ENCODE results near the gene NSUN2.

DNA sequence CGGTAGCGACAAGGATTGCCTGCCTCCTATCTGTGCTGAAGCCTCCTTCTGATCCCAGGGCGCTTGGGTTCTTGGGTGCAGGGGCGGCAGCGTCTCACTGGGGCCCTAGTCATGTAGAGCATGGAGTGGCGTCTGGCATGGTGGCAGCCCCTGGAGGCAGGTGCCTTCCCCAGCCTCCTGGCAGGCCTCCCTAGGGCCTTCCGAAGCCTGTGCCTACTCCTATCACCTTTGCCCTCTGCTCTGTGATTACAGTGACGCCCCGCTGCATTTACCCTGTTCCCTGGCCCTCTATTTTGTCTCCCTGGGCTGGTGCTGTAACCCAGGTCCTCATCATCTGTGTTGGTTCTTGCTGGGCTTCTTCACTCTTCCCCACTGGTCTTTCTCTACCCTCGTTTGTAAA lies 4.2 kb upstream of the NSUN2 start:
- TF ChIP-seq CTCF (IDR thresholded peaks at IDR 0.05) (no peak), POLR2A (IDR thresholded peaks at IDR 0.05) (no peak)

All from thyroid gland (tissue), 4 donors.